ENCODE measurements around the gene PIK3AP1. TPM values are rescaled to one million over a fixed set of nuclear protein-coding genes. Genes with fewer than 3 reads are reported as not detected.

PIK3AP1 gene
- total RNA-seq, 1 experiment from 2014 or later: 131 TPM

DNA sequence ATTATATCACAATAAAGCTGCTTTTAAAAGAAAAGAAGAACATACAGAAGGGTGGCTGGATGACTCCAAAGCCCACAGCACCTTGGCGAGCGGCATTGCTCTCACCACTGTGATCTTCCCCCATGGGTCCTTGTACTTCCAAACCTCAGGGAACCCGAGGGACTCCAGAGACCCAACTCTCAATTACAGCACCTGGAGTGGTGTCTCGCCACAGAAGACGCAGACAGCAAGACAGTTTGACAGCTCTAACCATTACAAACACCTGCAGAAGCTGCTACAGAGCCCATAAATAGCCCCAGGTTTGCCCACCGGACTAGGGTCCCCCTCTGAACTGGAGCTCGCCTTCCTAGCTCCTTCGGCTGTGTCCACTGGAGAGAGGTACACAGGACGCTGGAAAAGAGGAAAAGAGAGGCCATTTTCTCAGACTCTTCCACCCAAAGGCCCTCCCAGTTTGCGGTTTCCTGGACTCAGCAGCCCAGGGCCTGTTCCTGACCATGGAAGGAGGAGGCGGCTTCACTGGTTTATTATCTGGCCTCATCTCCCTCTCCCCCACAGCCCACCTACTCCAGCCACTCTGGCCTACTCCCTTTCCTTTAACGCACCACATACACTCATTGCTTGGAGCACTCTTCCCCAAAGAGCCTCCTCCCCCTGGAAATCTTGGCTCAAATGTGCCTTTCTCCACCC is 1.9 kb downstream of the PIK3AP1 start:
- H3K27me3 ChIP-seq (ENCODE audit: low read length): no peaks in the 10 kb centered on the region
- H3K9ac ChIP-seq (ENCODE audit: low read length): peak overlapping the region; percentile 97
- peak overlapping the region; percentile 91 for H3K4me3 ChIP-seq (ENCODE audit: low read length)
- H4K20me1 ChIP-seq (ENCODE audit: insufficient read depth, low read depth, low read length): peaks cover 20% of the 10 kb centered on the region; the same call in 1 of the 2 replicates
- peak overlapping the region; percentile 82 for H3K4me2 ChIP-seq (ENCODE audit: low read depth, low read length, poor library complexity, severe bottlenecking)
- H3K9me2 ChIP-seq (replicated peaks; ENCODE audit: insufficient read depth, low read length): no peaks in the 10 kb centered on the region
- H3K27ac ChIP-seq (ENCODE audit: low read length): peak overlapping the region; percentile 98
- H3K4me1 ChIP-seq (ENCODE audit: low read length): peaks cover 53% of the 10 kb centered on the region
- no peaks in the 10 kb centered on the region for H3K9me3 ChIP-seq (ENCODE audit: low read length)
- peak; percentile 52 for DNase-seq
- no peak overlapping the region for H2AFZ ChIP-seq (ENCODE audit: low read length)
- peaks cover 15% of the 10 kb centered on the region for H3K36me3 ChIP-seq (ENCODE audit: insufficient read depth, low read length)
- H3K79me2 ChIP-seq (ENCODE audit: low read length): peaks cover 65% of the 10 kb centered on the region

DNA sequence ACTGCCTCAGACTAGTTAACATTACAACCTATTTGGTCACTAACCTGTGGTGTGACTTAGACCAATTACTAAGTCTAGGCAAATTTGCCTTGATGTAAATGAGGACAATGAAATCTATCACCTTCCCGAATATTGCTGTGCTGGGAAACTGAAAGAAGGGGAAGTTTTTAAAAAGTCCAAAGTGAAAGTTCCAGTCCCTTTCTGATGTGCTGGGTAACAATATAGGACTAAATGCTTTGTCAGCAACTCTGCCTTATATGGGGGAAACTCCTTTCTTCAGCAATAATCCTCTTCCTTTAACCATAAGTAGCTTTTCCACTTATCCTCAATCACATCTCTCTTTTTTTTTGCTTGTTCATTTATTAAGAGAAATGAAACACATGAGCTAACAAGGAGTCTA is 3.9 kb downstream of the PIK3AP1 start:
- H3K9ac ChIP-seq (ENCODE audit: low read length): peak overlapping the region; percentile 28
- H3K4me2 ChIP-seq (ENCODE audit: low read depth, low read length, poor library complexity, severe bottlenecking): peak overlapping the region; percentile 52
- peak overlapping the region; percentile 98 for H3K27ac ChIP-seq (ENCODE audit: low read length)
- peaks cover 15% of the 10 kb centered on the region for H3K36me3 ChIP-seq (ENCODE audit: insufficient read depth, low read length)
- H3K4me1 ChIP-seq (ENCODE audit: low read length): peaks cover 63% of the 10 kb centered on the region
- no peaks in the 10 kb centered on the region for H3K9me3 ChIP-seq (ENCODE audit: low read length)
- 0 out of 2 replicates have a peak overlapping the region, but pooled peaks have one; percentile 27 for H3K4me3 ChIP-seq (ENCODE audit: low read length)
- H4K20me1 ChIP-seq (ENCODE audit: insufficient read depth, low read depth, low read length): peaks cover 20% of the 10 kb centered on the region; the same call in 1 of the 2 replicates
- no peak for DNase-seq
- peaks cover 83% of the 10 kb centered on the region for H3K79me2 ChIP-seq (ENCODE audit: low read length)
- no peak overlapping the region for H2AFZ ChIP-seq (ENCODE audit: low read length)
- H3K9me2 ChIP-seq (replicated peaks; ENCODE audit: insufficient read depth, low read length): no peaks in the 10 kb centered on the region
- H3K27me3 ChIP-seq (ENCODE audit: low read length): no peaks in the 10 kb centered on the region

DNA sequence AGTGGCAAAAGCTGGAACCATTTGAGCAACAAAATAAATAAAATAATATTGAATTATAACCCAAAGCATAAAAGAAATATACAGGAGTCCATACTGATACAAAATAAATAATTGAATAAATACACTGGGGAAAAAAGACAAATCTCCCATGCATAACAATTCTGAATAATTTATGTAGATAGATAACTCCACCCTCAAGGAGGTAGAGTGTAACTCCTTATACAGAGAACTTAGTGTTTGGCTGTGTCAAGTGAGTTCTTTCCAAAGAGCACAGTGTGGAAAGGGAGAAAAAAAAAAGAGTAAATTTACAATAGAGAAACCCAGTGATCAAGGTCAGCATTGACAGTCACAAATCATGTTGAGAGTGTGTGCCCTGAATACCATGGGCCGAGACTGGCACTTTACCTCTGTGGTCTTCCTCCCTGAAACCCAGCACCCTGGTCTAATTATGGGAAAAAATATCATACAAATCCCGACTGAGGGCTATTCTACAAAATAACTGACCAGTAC is 5.5 kb downstream of the PIK3AP1 start:
- Histone ChIP-seq H3K4me3 (ENCODE audit: low read length) (no peak overlapping the region), H3K4me1 (ENCODE audit: low read length) (peaks cover 71% of the 10 kb centered on the region), H3K27ac (ENCODE audit: low read length) (peak overlapping the region; percentile 56), H3K79me2 (ENCODE audit: low read length) (peaks cover 93% of the 10 kb centered on the region), H3K9ac (ENCODE audit: low read length) (no peak overlapping the region), H3K27me3 (ENCODE audit: low read length) (no peaks in the 10 kb centered on the region), H3K9me2 (replicated peaks; ENCODE audit: insufficient read depth, low read length) (no peaks in the 10 kb centered on the region), H2AFZ (ENCODE audit: low read length) (no peak overlapping the region), H3K9me3 (ENCODE audit: low read length) (no peaks in the 10 kb centered on the region), H3K4me2 (ENCODE audit: low read depth, low read length, poor library complexity, severe bottlenecking) (no peak overlapping the region), H3K36me3 (ENCODE audit: insufficient read depth, low read length) (peaks cover 15% of the 10 kb centered on the region), H4K20me1 (ENCODE audit: insufficient read depth, low read depth, low read length) (peaks cover 20% of the 10 kb centered on the region; the same call in 1 of the 2 replicates)
- no peak for DNase-seq

- no peak overlapping the region for H3K9ac ChIP-seq (ENCODE audit: low read length)
- no peak for DNase-seq
- no peak overlapping the region for H3K4me2 ChIP-seq (ENCODE audit: low read depth, low read length, poor library complexity, severe bottlenecking)
- H3K27me3 ChIP-seq (ENCODE audit: low read length): no peaks in the 10 kb centered on the region
- H2AFZ ChIP-seq (ENCODE audit: low read length): no peak overlapping the region
- H3K27ac ChIP-seq (ENCODE audit: low read length): peak overlapping the region; percentile 56; the same call in 1 of the 2 replicates
- no peaks in the 10 kb centered on the region for H3K9me2 ChIP-seq (replicated peaks; ENCODE audit: insufficient read depth, low read length)
- H4K20me1 ChIP-seq (ENCODE audit: insufficient read depth, low read depth, low read length): peaks cover 16% of the 10 kb centered on the region; the same call in 1 of the 2 replicates
- H3K4me3 ChIP-seq (ENCODE audit: low read length): no peak overlapping the region
- H3K36me3 ChIP-seq (ENCODE audit: insufficient read depth, low read length): peaks cover 15% of the 10 kb centered on the region
- no peaks in the 10 kb centered on the region for H3K9me3 ChIP-seq (ENCODE audit: low read length)
- H3K4me1 ChIP-seq (ENCODE audit: low read length): peaks cover 78% of the 10 kb centered on the region
- peaks cover 93% of the 10 kb centered on the region for H3K79me2 ChIP-seq (ENCODE audit: low read length)
These were observed 6.2 kb downstream of the PIK3AP1 start for GRCh38 chr10:96714031-96714590.

DNA sequence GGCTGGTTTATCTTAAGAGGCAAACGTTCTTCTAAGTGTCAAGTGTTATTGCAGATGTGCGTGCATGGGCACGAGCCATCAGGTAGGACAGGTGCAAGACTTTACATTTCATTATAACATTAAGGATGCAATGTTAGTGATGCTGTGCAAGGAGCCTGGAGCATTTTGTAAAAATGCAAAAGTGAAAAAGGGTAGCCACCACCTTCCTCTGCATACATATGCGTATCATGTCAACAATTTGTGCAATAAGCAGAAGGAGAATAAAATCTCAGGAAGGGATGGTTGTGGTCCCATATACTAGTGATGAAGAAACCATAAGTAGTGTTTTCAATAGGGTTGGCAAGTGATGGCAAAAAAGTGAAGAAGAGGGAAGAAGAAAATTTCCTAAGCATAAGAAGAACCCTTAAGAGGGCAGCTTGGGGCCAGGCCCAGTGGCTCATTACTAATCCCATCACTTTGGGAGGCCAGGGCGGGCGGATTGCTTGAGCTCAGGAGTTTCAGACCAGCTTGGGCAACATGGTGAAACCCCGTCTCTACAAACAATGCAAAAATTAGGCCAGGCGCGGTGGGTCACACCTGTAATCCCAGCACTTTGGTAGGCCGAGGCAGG is 7.5 kb downstream of the PIK3AP1 start:
- Histone ChIP-seq H3K9me2 (replicated peaks; ENCODE audit: insufficient read depth, low read length) (no peaks in the 10 kb centered on the region), H3K36me3 (ENCODE audit: insufficient read depth, low read length) (peaks cover 13% of the 10 kb centered on the region), H3K27me3 (ENCODE audit: low read length) (no peaks in the 10 kb centered on the region), H4K20me1 (ENCODE audit: insufficient read depth, low read depth, low read length) (peaks cover 15% of the 10 kb centered on the region; the same call in 1 of the 2 replicates), H3K9me3 (ENCODE audit: low read length) (no peaks in the 10 kb centered on the region), H3K9ac (ENCODE audit: low read length) (no peak overlapping the region), H3K4me1 (ENCODE audit: low read length) (peaks cover 77% of the 10 kb centered on the region), H3K4me3 (ENCODE audit: low read length) (no peak overlapping the region), H3K79me2 (ENCODE audit: low read length) (peaks cover 91% of the 10 kb centered on the region), H2AFZ (ENCODE audit: low read length) (no peak overlapping the region), H3K27ac (ENCODE audit: low read length) (no peak overlapping the region), H3K4me2 (ENCODE audit: low read depth, low read length, poor library complexity, severe bottlenecking) (no peak overlapping the region)
- DNase-seq: no peak

DNA sequence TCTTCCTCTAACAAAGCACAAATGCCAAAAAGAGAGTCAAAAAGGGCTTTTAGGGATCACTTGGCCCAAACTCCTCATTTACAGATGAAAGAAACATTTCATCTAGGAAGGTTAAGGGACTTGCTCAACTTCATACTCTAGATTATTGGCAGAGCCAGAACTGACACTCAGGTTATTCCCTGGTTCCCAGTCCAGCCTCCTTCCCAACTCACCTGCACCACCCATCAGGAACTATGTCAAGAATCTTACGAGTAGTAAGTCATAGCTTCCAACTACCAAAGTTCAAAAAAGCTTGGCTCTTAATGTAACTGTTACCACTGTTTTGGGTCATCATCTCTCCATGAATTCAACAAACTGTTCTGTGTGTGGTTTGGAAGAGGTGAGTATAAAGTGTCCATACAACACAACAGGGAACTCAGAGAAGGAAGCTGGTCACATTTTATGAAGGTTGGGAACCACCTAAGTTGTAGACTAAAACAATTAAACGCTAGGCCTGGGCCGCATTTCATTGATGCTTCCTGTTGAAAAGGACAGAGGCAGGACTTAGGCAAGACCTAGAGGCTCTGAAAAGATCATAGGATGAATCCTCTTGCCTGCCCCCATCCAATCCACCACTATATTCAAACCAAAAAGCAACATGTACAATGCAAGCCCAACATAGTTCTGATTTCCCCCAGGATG is 9.1 kb downstream of the PIK3AP1 start:
- H3K79me2 ChIP-seq (ENCODE audit: low read length): peaks cover 89% of the 10 kb centered on the region

GRCh38 chr10:96709525-96709924 is 10.8 kb downstream of the PIK3AP1 start:
- Histone ChIP-seq H3K36me3 (ENCODE audit: insufficient read depth, low read length) (peaks cover 7% of the 10 kb centered on the region), H3K4me3 (ENCODE audit: low read length) (no peak overlapping the region), H3K9me2 (replicated peaks; ENCODE audit: insufficient read depth, low read length) (no peaks in the 10 kb centered on the region), H3K4me2 (ENCODE audit: low read depth, low read length, poor library complexity, severe bottlenecking) (no peak overlapping the region), H3K4me1 (ENCODE audit: low read length) (peaks cover 86% of the 10 kb centered on the region), H3K79me2 (ENCODE audit: low read length) (peaks cover 85% of the 10 kb centered on the region), H3K27me3 (ENCODE audit: low read length) (no peaks in the 10 kb centered on the region), H3K9me3 (ENCODE audit: low read length) (no peaks in the 10 kb centered on the region), H4K20me1 (ENCODE audit: insufficient read depth, low read depth, low read length) (peaks cover 4% of the 10 kb centered on the region; the same call in 1 of the 2 replicates), H3K27ac (ENCODE audit: low read length) (peak overlapping the region; percentile 74; the same call in 1 of the 2 replicates), H2AFZ (ENCODE audit: low read length) (no peak overlapping the region), H3K9ac (ENCODE audit: low read length) (no peak overlapping the region)
- DNase-seq: peak; percentile 21

More for the DNA sequence above, 9.1 kb downstream of the PIK3AP1 start:
- H3K9ac ChIP-seq (ENCODE audit: low read length): no peak overlapping the region
- H3K9me2 ChIP-seq (replicated peaks; ENCODE audit: insufficient read depth, low read length): no peaks in the 10 kb centered on the region
- no peak overlapping the region for H3K4me2 ChIP-seq (ENCODE audit: low read depth, low read length, poor library complexity, severe bottlenecking)
- peaks cover 11% of the 10 kb centered on the region for H3K36me3 ChIP-seq (ENCODE audit: insufficient read depth, low read length)
- H3K27me3 ChIP-seq (ENCODE audit: low read length): no peaks in the 10 kb centered on the region
- no peak overlapping the region for H2AFZ ChIP-seq (ENCODE audit: low read length)
- DNase-seq: no peak
- no peak overlapping the region for H3K4me3 ChIP-seq (ENCODE audit: low read length)
- peaks cover 8% of the 10 kb centered on the region; the same call in 1 of the 2 replicates for H4K20me1 ChIP-seq (ENCODE audit: insufficient read depth, low read depth, low read length)
- no peaks in the 10 kb centered on the region for H3K9me3 ChIP-seq (ENCODE audit: low read length)
- peak overlapping the region; percentile 59 for H3K27ac ChIP-seq (ENCODE audit: low read length)
- peaks cover 78% of the 10 kb centered on the region for H3K4me1 ChIP-seq (ENCODE audit: low read length)
